ENCODE measurements around the gene SLCO2B1.

DNA sequence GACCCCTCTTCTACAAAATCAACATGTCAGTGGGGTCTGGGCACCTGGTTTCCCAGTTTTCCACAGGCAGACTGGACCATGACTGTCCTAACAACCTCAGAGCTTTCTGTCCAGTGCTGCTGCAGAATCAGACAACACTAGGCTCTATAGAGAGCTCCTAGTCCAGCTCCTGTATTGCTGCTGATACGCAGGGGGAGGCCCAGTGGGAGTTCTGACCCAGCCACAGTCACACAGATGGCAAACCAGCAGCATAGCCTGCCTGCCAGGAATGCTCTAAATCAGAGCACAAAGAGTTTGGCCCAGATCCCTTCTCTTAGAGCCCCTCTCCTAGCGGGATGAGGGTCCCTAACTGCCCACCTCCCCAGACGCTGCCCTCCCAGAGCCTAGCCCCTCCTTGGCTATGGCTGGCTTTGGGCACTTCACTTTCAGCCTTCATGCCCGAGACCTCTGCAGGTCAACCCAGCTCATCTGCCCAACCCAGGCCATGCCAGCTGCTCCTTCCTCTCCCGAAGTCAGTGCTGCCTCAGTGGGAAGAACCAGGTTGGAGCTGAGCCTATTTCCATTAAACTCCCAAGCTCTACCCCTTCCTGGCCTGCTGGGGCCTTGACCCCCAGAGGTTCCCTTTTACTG is 15.8 kb upstream of the SLCO2B1 start:
- TF ChIP-seq, protein P1, sequence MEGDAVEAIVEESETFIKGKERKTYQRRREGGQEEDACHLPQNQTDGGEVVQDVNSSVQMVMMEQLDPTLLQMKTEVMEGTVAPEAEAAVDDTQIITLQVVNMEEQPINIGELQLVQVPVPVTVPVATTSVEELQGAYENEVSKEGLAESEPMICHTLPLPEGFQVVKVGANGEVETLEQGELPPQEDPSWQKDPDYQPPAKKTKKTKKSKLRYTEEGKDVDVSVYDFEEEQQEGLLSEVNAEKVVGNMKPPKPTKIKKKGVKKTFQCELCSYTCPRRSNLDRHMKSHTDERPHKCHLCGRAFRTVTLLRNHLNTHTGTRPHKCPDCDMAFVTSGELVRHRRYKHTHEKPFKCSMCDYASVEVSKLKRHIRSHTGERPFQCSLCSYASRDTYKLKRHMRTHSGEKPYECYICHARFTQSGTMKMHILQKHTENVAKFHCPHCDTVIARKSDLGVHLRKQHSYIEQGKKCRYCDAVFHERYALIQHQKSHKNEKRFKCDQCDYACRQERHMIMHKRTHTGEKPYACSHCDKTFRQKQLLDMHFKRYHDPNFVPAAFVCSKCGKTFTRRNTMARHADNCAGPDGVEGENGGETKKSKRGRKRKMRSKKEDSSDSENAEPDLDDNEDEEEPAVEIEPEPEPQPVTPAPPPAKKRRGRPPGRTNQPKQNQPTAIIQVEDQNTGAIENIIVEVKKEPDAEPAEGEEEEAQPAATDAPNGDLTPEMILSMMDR (IDR thresholded peaks at IDR 0.05; ENCODE audit: low read depth, low read length, poor library complexity, severe bottlenecking): no peak
- no peak for TF ChIP-seq EZH2phosphoT487 (IDR thresholded peaks at IDR 0.05; ENCODE audit: borderline replicate concordance, low read length)

All from DOHH2 (cell line).